BE2C (cell line): Measurements from ENCODE around the gene LYRM4. TPM values are rescaled to one million over a fixed set of nuclear protein-coding genes. Genes with fewer than 3 reads are reported as not detected.

Source experiments
- DNase-seq: peaks from one replicate; pipeline ENCODE4 v3.0.0-alpha.2; 2020
- H3K27me3 ChIP-seq: fragments of 250-450 bp; sonication (Bioruptor Pico); 2 replicates; pipeline ENCODE4 v1.5.1; 2020; ENCODE audit warnings: mild to moderate bottlenecking
- H3K36me3 ChIP-seq: fragments of 250-450 bp; sonication (Bioruptor Pico); 2 replicates; pipeline ENCODE4 v1.5.1; 2020; ENCODE audit warnings: mild to moderate bottlenecking
- H3K4me1 ChIP-seq: fragments of 250-450 bp; sonication (Bioruptor Pico); 2 replicates; pipeline ENCODE4 v1.5.1; 2020
- H3K4me3 ChIP-seq: 2 replicates; pipeline ENCODE4 v1.5.1; 2011; ENCODE audit warnings: low read depth, low read length
- H3K9me3 ChIP-seq: fragments of 250-450 bp; sonication (Bioruptor Pico); 2 replicates; pipeline ENCODE4 v1.5.1; 2020
- polyA plus RNA-seq: library from polyadenylated mRNA; unstranded; fragments of >200 nt; gene quantifications from one replicate; pipeline ENCODE4 v1.2.1, GENCODE V29; 2012; ENCODE audit warnings: low read depth, missing spikeins; ENCODE audit not compliant: insufficient read length, insufficient read depth
- TF ChIP-seq, protein P1 (sequence below): IDR thresholded peaks from 2 replicates; pipeline ENCODE4 v1.5.1; 2012; ENCODE audit warnings: mild to moderate bottlenecking, low read depth, low read length

LYRM4 gene
- 41.9 TPM for polyA plus RNA-seq

- Histone ChIP-seq H3K4me3 (peak within 1 kb of the TSS; percentile 97), H3K36me3 (peaks cover 3% of the 10 kb centered on the region; the same call in 1 of the 2 replicates), H3K27me3 (no peaks in the 10 kb centered on the region), H3K9me3 (no peaks in the 10 kb centered on the region), H3K4me1 (no peaks in the 10 kb centered on the region)
- TF ChIP-seq, protein P1, sequence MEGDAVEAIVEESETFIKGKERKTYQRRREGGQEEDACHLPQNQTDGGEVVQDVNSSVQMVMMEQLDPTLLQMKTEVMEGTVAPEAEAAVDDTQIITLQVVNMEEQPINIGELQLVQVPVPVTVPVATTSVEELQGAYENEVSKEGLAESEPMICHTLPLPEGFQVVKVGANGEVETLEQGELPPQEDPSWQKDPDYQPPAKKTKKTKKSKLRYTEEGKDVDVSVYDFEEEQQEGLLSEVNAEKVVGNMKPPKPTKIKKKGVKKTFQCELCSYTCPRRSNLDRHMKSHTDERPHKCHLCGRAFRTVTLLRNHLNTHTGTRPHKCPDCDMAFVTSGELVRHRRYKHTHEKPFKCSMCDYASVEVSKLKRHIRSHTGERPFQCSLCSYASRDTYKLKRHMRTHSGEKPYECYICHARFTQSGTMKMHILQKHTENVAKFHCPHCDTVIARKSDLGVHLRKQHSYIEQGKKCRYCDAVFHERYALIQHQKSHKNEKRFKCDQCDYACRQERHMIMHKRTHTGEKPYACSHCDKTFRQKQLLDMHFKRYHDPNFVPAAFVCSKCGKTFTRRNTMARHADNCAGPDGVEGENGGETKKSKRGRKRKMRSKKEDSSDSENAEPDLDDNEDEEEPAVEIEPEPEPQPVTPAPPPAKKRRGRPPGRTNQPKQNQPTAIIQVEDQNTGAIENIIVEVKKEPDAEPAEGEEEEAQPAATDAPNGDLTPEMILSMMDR = no peak
- DNase-seq = peak; percentile 92
Measured at GRCh38 chr6:5260661-5261544, at the start of gene LYRM4, which contains the start of gene FARS2. Gene LYRM4, minus strand, starts transcription at chr6:5260950. Its CDS starts 217 bp downstream, at chr6:5260733. Gene FARS2, plus strand, starts transcription at chr6:5261513.

- TF ChIP-seq, protein P1 = no peak
- H3K4me3 ChIP-seq = no peak overlapping the region
Measured at GRCh38 chr6:5308066-5308465, 47.3 kb upstream of the LYRM4 start.

GRCh38 chr6:5307058-5307457 lies 46.3 kb upstream of the LYRM4 start:
- H3K27me3 ChIP-seq = no peaks in the 10 kb centered on the region
- TF ChIP-seq, protein P1 = no peak
- no peak for DNase-seq
- H3K9me3 ChIP-seq = no peaks in the 10 kb centered on the region
- no peaks in the 10 kb centered on the region for H3K36me3 ChIP-seq
- H3K4me1 ChIP-seq = peaks cover 10% of the 10 kb centered on the region
- H3K4me3 ChIP-seq = no peak overlapping the region

More at GRCh38 chr6:5308066-5308465, 47.3 kb upstream of the LYRM4 start:
- H3K27me3 ChIP-seq = no peaks in the 10 kb centered on the region
- no peaks in the 10 kb centered on the region for H3K9me3 ChIP-seq
- no peaks in the 10 kb centered on the region for H3K36me3 ChIP-seq
- no peak for DNase-seq
- peaks cover 1% of the 10 kb centered on the region; the same call in 1 of the 2 replicates for H3K4me1 ChIP-seq

- H3K4me3 ChIP-seq = no peak overlapping the region
- H3K4me1 ChIP-seq = peaks cover 20% of the 10 kb centered on the region
- no peaks in the 10 kb centered on the region for H3K36me3 ChIP-seq
- TF ChIP-seq, protein P1 = no peak
- H3K9me3 ChIP-seq = no peaks in the 10 kb centered on the region
- DNase-seq = no peak
- no peaks in the 10 kb centered on the region for H3K27me3 ChIP-seq
Measured at GRCh38 chr6:5305968-5306626, 45.3 kb upstream of the LYRM4 start.

DNA sequence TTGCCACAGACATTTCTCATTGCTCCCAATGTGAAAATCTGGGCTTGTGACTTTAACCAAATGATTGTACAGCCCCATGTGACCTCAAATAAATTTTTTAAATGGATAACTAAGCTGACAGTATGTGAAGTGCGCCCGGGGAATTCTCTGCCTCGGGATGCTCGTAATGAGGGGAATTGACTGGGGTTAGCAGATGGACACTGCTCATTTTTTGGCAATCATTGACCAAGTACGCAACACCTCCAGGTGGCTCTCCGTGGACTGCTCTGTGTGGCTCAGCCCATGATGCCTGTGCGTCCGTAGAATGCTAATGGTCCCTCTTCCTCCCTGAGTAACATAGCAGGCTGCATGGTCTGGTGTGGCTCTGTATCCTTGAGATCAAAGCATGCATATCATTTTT lies 42.9 kb upstream of the LYRM4 start:
- TF ChIP-seq, protein P1 = no peak
- Histone ChIP-seq H3K27me3 (no peaks in the 10 kb centered on the region), H3K9me3 (no peaks in the 10 kb centered on the region), H3K36me3 (no peaks in the 10 kb centered on the region), H3K4me1 (peaks cover 20% of the 10 kb centered on the region), H3K4me3 (no peak overlapping the region)
- DNase-seq = no peak
